Thyroid gland (tissue), 4 donors: ENCODE measurements around the gene ING5.

Experiments used
- POLR2A ChIP-seq, 2 donors: fragments of 450-650 bp; IDR thresholded peaks; one replicate each; pipeline ENCODE4 v1.6.1; 2017; ENCODE audit warnings: antibody characterized with exemption in 2 of 2, mild to moderate bottlenecking in 2 of 2, moderate library complexity in 1 of 2
- TF ChIP-seq, protein P1 (sequence below), 6 experiments: fragments of 200-600 bp in 3 of 6; fragments of 450-650 bp in 3 of 6; sonication (generic) in 3 of 6; IDR thresholded peaks; one replicate each; pipeline ENCODE4 v1.5.1; 2016 to 2019; ENCODE audit warnings: antibody characterized with exemption in 6 of 6, mild to moderate bottlenecking in 2 of 6, inconsistent platforms in 1 of 6, moderate library complexity in 1 of 6

GRCh38 chr2:241703032-241703604 lies 1.3 kb downstream of the ING5 start:
- TF ChIP-seq, protein P1, sequence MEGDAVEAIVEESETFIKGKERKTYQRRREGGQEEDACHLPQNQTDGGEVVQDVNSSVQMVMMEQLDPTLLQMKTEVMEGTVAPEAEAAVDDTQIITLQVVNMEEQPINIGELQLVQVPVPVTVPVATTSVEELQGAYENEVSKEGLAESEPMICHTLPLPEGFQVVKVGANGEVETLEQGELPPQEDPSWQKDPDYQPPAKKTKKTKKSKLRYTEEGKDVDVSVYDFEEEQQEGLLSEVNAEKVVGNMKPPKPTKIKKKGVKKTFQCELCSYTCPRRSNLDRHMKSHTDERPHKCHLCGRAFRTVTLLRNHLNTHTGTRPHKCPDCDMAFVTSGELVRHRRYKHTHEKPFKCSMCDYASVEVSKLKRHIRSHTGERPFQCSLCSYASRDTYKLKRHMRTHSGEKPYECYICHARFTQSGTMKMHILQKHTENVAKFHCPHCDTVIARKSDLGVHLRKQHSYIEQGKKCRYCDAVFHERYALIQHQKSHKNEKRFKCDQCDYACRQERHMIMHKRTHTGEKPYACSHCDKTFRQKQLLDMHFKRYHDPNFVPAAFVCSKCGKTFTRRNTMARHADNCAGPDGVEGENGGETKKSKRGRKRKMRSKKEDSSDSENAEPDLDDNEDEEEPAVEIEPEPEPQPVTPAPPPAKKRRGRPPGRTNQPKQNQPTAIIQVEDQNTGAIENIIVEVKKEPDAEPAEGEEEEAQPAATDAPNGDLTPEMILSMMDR (IDR thresholded peaks at IDR 0.05) = no peak
- TF ChIP-seq POLR2A (IDR thresholded peaks at IDR 0.05) = no peak
